Epithelial cell of umbilical artery (primary cell): Measurements from ENCODE around the gene FAM184A. TPM values are rescaled to one million over a fixed set of nuclear protein-coding genes. Genes with fewer than 3 reads are reported as not detected.

Experiments
- total RNA-seq: library from RNA; depleted of rRNA; stranded (reverse); fragments of >200 nt; gene quantifications from 2 replicates; pipeline ENCODE4 v1.2.3, GENCODE V29; 2014

FAM184A gene
- total RNA-seq: under 0.01 TPM in 2 replicates

GRCh38 chr6:119078376-119079282, at the start of gene FAM184A:
TSS of gene FAM184A (minus strand) at chr6:119078664. CDS start at chr6:119078299, 365 bp downstream.

GRCh38 chr6:118934461-118935330, 143.8 kb downstream of the FAM184A start, which contains the start of gene MCM9:
TSS of gene MCM9 (minus strand) at chr6:118935159. CDS start at chr6:118931723, 3,436 bp downstream.

Other genes with a start within 250 kb of the FAM184A start
- 25.7 and 28.6 TPM in 2 replicates for gene ASF1A, start 184.5 kb downstream of the FAM184A start, total RNA-seq
- gene MCM9, start 143.5 kb downstream of the FAM184A start, total RNA-seq: 10.7 and 12.8 TPM in 2 replicates